DMS79 (cell line): Measurements from ENCODE around the gene SNU13.
"Not testable (repeated sequence)": the region's sequence is repeated elsewhere in the genome, so short reads cannot be mapped to it uniquely, and the experiment has no call there.

ENCODE experiments used
- DNase-seq: peaks from one replicate; lab custom pipeline; 2025; lab: John Stamatoyannopoulos, UW

Gene SNU13

GRCh38 chr22:41641854-41642253, 46.8 kb downstream of the SNU13 start:
- no peak for DNase-seq

GRCh38 chr22:41638748-41639147, 49.9 kb downstream of the SNU13 start:
- no peak for DNase-seq

GRCh38 chr22:41638124-41638523, 50.5 kb downstream of the SNU13 start:
- DNase-seq, result no peak

GRCh38 chr22:41637623-41638022, 51.0 kb downstream of the SNU13 start:
- not testable (repeated sequence) for DNase-seq

- DNase-seq, result no peak
Measured at GRCh38 chr22:41636467-41636866, 52.2 kb downstream of the SNU13 start.

GRCh38 chr22:41634610-41635009, 54.1 kb downstream of the SNU13 start:
- not testable (repeated sequence) for DNase-seq

- not testable (repeated sequence) for DNase-seq
Measured at GRCh38 chr22:41631615-41632014, 57.1 kb downstream of the SNU13 start.

DNA sequence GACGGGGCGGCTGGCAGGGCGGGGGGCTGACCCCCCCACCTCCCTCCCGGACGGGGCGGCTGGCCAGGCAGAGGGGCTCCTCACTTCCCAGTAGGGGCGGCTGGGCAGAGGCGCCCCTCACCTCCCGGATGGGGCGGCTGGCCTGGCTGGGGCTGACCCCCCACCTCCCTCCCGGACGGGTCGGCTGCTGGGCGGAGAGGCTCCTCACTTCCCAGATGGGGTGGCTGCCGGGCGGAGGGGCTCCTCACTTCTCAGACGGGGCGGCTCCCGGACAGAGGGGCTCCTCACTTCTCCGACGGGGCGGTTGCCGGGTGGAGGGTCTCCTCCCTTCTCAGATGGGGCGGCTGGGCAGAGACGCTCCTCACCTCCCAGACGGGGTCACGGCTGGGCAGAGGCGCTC, 57.6 kb downstream of the SNU13 start:
- not testable (repeated sequence) for DNase-seq

GRCh38 chr22:41625577-41625976, 63.1 kb downstream of the SNU13 start:
- DNase-seq, result no peak
